ENCODE data around the gene AP4S1.

GRCh38 chr14:31133133-31133532 lies 107.7 kb downstream of the AP4S1 start:
- TF ChIP-seq TAF1 (IDR thresholded peaks at IDR 0.05; ENCODE audit: low read depth, low read length) (no peak), POLR2A (IDR thresholded peaks at IDR 0.05; ENCODE audit: low read depth, low read length) (no peak), POLR2AphosphoS5 (IDR thresholded peaks at IDR 0.05; ENCODE audit: low read depth, low read length) (no peak)
